HG02840 (cell line): ENCODE results near the gene NEB.

Experiments
- ATAC-seq: cut with Tn5 transposase; IDR thresholded peaks from one replicate; pipeline ENCODE4 v1.9.1; 2021; ENCODE audit warnings: mild to moderate bottlenecking, moderate library complexity, moderate number of reproducible peaks; ENCODE audit not compliant: unreplicated experiment, low FRiP score

Gene NEB

GRCh38 chr2:151491496-151491895 lies 242.8 kb downstream of the NEB start:
- no peak for ATAC-seq

GRCh38 chr2:151490276-151490675 lies 244.0 kb downstream of the NEB start:
- no peak for ATAC-seq

- no peak for ATAC-seq
Observed at GRCh38 chr2:151486053-151486452, 248.2 kb downstream of the NEB start.

GRCh38 chr2:151484100-151484499 lies 250.2 kb downstream of the NEB start:
- no peak for ATAC-seq

- no peak for ATAC-seq
Observed at GRCh38 chr2:151483546-151483945, 250.7 kb downstream of the NEB start.

GRCh38 chr2:151482171-151482725 lies 252.0 kb downstream of the NEB start:
- no peak for ATAC-seq

- ATAC-seq: no peak
Observed at GRCh38 chr2:151481744-151482143, 252.5 kb downstream of the NEB start.

GRCh38 chr2:151478011-151478410 lies 256.3 kb downstream of the NEB start:
- no peak for ATAC-seq

GRCh38 chr2:151476287-151476686 lies 258.0 kb downstream of the NEB start:
- no peak for ATAC-seq

GRCh38 chr2:151475071-151475470 lies 259.2 kb downstream of the NEB start:
- no peak for ATAC-seq

- no peak for ATAC-seq
Observed at GRCh38 chr2:151472966-151473365, 261.3 kb downstream of the NEB start.

- ATAC-seq: no peak
Observed at GRCh38 chr2:151470556-151470955, 263.7 kb downstream of the NEB start.

- ATAC-seq: no peak
Observed at GRCh38 chr2:151465771-151466170, 268.5 kb downstream of the NEB start.

GRCh38 chr2:151459358-151459757 lies 274.9 kb downstream of the NEB start:
- no peak for ATAC-seq

- ATAC-seq: no peak
Observed at GRCh38 chr2:151439127-151439526, 295.1 kb downstream of the NEB start.

GRCh38 chr2:151438506-151438905 lies 295.8 kb downstream of the NEB start:
- no peak for ATAC-seq

- no peak for ATAC-seq
Observed at GRCh38 chr2:151437630-151438029, 296.6 kb downstream of the NEB start.
